ENCODE results near the gene DCUN1D1. TPM values are rescaled to one million over a fixed set of nuclear protein-coding genes. Genes with fewer than 3 reads are reported as not detected.

Gene DCUN1D1
- total and polyA plus RNA-seq, 8 donors = 7.0 to 56.4 (median 14.5) TPM

DNA sequence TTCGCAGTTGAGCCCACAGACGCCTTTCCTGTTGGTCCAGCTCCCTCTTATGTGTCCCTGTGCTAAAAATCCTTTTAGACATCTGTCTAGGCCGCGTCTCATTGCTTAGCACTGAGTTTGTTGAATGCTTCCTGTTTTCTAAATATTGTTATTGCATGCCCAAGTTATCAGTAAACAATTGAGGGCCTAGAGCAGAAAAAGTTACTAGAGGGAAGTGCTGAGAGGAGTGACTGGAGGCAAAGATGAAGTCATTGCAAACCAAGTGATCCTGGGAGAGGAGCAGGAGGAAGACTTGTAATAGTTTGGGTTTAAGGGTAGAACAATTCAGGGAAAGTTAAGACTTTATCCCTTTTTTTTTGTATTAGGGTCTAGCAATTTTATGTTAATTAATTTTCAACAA, 88.1 kb downstream of the DCUN1D1 start:
- Histone ChIP-seq H3K27ac (no peak overlapping the region), H3K36me3 (peaks cover 0 to 93% (median 87%) of the 10 kb centered on the region in 4 donors), H3K4me3 (no peak overlapping the region), H3K4me1 (peaks cover 0 to 7% (median 0%) of the 10 kb centered on the region in 4 donors), H3K27me3 (no peaks in the 10 kb centered on the region), H3K9me3 (no peaks in the 10 kb centered on the region)
- TF ChIP-seq, protein P1, sequence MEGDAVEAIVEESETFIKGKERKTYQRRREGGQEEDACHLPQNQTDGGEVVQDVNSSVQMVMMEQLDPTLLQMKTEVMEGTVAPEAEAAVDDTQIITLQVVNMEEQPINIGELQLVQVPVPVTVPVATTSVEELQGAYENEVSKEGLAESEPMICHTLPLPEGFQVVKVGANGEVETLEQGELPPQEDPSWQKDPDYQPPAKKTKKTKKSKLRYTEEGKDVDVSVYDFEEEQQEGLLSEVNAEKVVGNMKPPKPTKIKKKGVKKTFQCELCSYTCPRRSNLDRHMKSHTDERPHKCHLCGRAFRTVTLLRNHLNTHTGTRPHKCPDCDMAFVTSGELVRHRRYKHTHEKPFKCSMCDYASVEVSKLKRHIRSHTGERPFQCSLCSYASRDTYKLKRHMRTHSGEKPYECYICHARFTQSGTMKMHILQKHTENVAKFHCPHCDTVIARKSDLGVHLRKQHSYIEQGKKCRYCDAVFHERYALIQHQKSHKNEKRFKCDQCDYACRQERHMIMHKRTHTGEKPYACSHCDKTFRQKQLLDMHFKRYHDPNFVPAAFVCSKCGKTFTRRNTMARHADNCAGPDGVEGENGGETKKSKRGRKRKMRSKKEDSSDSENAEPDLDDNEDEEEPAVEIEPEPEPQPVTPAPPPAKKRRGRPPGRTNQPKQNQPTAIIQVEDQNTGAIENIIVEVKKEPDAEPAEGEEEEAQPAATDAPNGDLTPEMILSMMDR (IDR thresholded peaks at IDR 0.05) = no peak
- no peak for TF ChIP-seq EP300 (IDR thresholded peaks at IDR 0.05)
- no peak for TF ChIP-seq POLR2A (IDR thresholded peaks at IDR 0.05)
- no peak for TF ChIP-seq POLR2AphosphoS5 (IDR thresholded peaks at IDR 0.05)
- DNase-seq = no peak
- intact Hi-C loops (cut with DNase I; ENCODE audit: low total_unique reads) = no loop called here
- WGBS, 5 donors = 85 to 97% (median 92%) methylated on average over 4 of the region's 4 CpGs

DNA sequence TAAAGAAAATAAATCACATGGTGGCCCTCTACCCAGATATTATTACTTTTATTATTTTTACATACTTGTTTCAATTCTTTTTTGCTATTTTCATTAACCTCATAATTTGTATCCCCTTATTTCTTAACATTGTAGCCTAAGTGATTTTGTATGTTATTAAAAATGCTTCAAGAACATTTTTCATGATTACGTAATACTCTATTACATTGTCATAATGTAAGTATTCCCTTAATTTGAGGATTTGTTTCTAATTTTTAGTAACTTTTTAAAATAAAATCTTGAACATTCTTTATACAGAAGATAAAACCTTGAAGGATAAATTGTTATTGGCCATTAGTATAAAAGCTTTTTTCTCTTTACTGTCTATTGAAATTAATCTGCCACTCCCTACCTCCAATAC, 89.0 kb downstream of the DCUN1D1 start:
- DNase-seq = no peak
- H3K27ac ChIP-seq = no peak overlapping the region
- peaks cover 0 to 7% (median under 1%) of the 10 kb centered on the region in 4 donors for H3K4me1 ChIP-seq
- 98 to 100% (median 99%) methylated on average over 1 of the region's 1 CpG for WGBS, 5 donors
- H3K4me3 ChIP-seq = no peak overlapping the region
- H3K9me3 ChIP-seq = no peaks in the 10 kb centered on the region
- intact Hi-C loops (cut with DNase I; ENCODE audit: low total_unique reads) = no loop called here
- peaks cover 0 to 92% (median 88%) of the 10 kb centered on the region in 4 donors for H3K36me3 ChIP-seq
- TF ChIP-seq POLR2A (IDR thresholded peaks at IDR 0.05) = no peak
- TF ChIP-seq, protein P1 (IDR thresholded peaks at IDR 0.05) = no peak
- no peak for TF ChIP-seq POLR2AphosphoS5 (IDR thresholded peaks at IDR 0.05)
- TF ChIP-seq EP300 (IDR thresholded peaks at IDR 0.05) = no peak
- H3K27me3 ChIP-seq = no peaks in the 10 kb centered on the region

DNA sequence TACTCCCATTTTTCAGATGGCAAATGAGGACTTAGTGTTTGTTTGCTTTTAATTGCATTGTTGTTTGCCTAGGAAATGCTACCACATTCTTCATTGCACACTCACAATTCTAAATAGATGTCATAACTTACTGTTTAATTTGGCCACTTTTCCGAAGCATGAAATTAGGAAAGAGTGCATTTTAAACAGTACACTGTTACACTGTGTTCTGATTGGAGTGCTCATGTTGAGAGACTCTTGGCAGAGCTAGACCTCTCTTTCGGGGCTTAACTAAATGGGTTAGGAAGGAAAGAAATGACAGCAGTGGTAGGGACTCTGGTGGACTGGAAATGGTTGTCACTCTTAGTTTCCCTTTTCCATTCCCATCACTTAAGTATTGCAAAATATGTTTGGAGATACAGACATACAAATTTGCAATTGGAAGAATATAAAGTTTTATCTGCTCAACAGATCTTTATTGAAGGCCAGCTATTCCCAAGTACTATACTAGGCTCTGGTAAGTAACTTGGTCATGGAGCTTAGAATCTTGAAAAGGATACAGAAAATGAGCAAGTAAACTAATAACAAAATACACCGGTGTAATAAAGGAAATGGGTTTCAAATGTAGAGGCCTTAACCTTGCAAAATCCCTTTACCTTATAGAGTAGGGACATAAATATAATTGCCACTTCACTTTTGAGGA, 90.2 kb downstream of the DCUN1D1 start:
- H3K4me3 ChIP-seq = no peak overlapping the region
- H3K27ac ChIP-seq = no peak overlapping the region
- TF ChIP-seq, protein P1 (IDR thresholded peaks at IDR 0.05) = no peak
- no peak for TF ChIP-seq POLR2A (IDR thresholded peaks at IDR 0.05)
- H3K27me3 ChIP-seq = no peaks in the 10 kb centered on the region
- WGBS, 5 donors = 73 to 91% (median 87%) methylated on average over 3 of the region's 3 CpGs
- no peaks in the 10 kb centered on the region for H3K9me3 ChIP-seq
- intact Hi-C loops (cut with DNase I; ENCODE audit: low total_unique reads) = no loop called here
- H3K4me1 ChIP-seq = peaks cover 0 to 15% (median 0%) of the 10 kb centered on the region in 4 donors
- H3K36me3 ChIP-seq = peaks cover 0 to 92% (median 81%) of the 10 kb centered on the region in 4 donors
- DNase-seq = no peak

Other genes starting within 250 kb of the DCUN1D1 start
- 100 to 1,000 TPM in 4 of 5 donors, 10 to 100 TPM in 1; 83.0 to 449 (median 167) TPM for gene ATP11B, start 187.0 kb downstream of the DCUN1D1 start, total RNA-seq
- gene ATP11B, start 187.0 kb downstream of the DCUN1D1 start, polyA plus RNA-seq = 10 to 100 TPM in 2 of 3 donors, 1 to 10 TPM in 1; 9.6 to 12.2 (median 10.2) TPM
- gene MCCC1, start 119.0 kb upstream of the DCUN1D1 start, total RNA-seq = 10 to 100 TPM; 16.5 to 83.9 (median 49.8) TPM
- 10 to 100 TPM; 28.8 to 44.4 (median 40.8) TPM for gene MCCC1, start 119.0 kb upstream of the DCUN1D1 start, polyA plus RNA-seq
- gene LAMP3, start 182.2 kb upstream of the DCUN1D1 start, total RNA-seq = 1 to 10 TPM in 1 of 5 donors, under 1 TPM in 2, not detected in 2; 0.87 to 5.8 (median 0.92) TPM
- gene LAMP3, start 182.2 kb upstream of the DCUN1D1 start, polyA plus RNA-seq = 1 to 10 TPM in 1 of 3 donors, under 1 TPM in 2; 0.31 to 1.2 (median 0.76) TPM